ENCODE results near the gene BCL2L1.

- no peak for TF ChIP-seq GATA2 (IDR thresholded peaks at IDR 0.05; ENCODE audit: low read depth, low read length)
- no peak for TF ChIP-seq GATA3 (IDR thresholded peaks at IDR 0.05; ENCODE audit: low read depth, low read length)
Observed at GRCh38 chr20:31715766-31716165, 6.9 kb downstream of the BCL2L1 start.
